ENCODE measurements around the gene PNPLA7.

GRCh38 chr9:137514691-137515337, 35.4 kb downstream of the PNPLA7 start:
- TF ChIP-seq, protein P1, sequence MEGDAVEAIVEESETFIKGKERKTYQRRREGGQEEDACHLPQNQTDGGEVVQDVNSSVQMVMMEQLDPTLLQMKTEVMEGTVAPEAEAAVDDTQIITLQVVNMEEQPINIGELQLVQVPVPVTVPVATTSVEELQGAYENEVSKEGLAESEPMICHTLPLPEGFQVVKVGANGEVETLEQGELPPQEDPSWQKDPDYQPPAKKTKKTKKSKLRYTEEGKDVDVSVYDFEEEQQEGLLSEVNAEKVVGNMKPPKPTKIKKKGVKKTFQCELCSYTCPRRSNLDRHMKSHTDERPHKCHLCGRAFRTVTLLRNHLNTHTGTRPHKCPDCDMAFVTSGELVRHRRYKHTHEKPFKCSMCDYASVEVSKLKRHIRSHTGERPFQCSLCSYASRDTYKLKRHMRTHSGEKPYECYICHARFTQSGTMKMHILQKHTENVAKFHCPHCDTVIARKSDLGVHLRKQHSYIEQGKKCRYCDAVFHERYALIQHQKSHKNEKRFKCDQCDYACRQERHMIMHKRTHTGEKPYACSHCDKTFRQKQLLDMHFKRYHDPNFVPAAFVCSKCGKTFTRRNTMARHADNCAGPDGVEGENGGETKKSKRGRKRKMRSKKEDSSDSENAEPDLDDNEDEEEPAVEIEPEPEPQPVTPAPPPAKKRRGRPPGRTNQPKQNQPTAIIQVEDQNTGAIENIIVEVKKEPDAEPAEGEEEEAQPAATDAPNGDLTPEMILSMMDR (IDR thresholded peaks at IDR 0.05) = no peak
- TF ChIP-seq POLR2A (IDR thresholded peaks at IDR 0.05) = no peak
- no peak for TF ChIP-seq EP300 (IDR thresholded peaks at IDR 0.05)
- TF ChIP-seq POLR2AphosphoS5 (IDR thresholded peaks at IDR 0.05) = no peak

Data from suprapubic skin (tissue), 4 donors.